ENCODE measurements around the gene NOL4L.

The NOL4L gene

DNA sequence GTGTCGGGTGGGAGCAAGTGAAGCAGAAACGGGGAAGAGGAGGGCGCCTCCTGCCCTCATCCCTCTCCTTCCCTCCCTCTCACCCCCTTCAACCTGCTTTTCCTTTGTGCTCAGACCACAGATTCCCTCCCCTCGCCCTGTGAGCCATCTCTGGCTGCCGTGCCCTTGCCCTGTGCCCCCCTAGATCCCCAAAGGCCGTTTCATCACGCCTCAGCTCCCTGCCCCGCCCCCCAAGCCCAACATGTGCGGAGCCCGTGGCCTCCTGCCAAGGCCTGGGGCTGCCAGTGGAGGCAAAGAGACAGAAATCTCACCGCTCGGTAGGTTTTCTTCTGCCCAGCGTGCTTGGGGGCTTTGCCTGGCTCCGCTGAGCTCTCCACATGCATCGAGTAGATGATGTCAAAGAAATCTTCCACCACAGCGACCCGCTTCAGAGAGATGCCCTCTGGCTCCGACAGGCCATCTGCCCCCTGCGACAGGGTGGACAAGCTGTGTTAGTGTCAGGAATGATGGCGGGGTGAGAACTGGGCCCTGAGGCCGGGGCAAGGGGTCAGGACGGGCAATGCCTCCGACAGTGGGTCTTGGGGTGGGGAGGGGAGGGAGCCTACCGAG, 57.6 kb downstream of the NOL4L start:
- peaks cover 3% of the 10 kb centered on the region for H3K27me3 ChIP-seq (ENCODE audit: control insufficient read depth, insufficient read depth, low read length)
- no peaks in the 10 kb centered on the region for H3K9me3 ChIP-seq (ENCODE audit: control insufficient read depth, insufficient read depth, low read length)
- H3K4me3 ChIP-seq (ENCODE audit: low read depth, low read length) = no peak overlapping the region
- H3K36me3 ChIP-seq (ENCODE audit: control insufficient read depth, insufficient read depth, low read length) = no peaks in the 10 kb centered on the region
- no peak overlapping the region for H3K9ac ChIP-seq (ENCODE audit: low read depth, low read length)
- no peaks in the 10 kb centered on the region for H3K4me1 ChIP-seq (ENCODE audit: control insufficient read depth, insufficient read depth, low read length)

DNA sequence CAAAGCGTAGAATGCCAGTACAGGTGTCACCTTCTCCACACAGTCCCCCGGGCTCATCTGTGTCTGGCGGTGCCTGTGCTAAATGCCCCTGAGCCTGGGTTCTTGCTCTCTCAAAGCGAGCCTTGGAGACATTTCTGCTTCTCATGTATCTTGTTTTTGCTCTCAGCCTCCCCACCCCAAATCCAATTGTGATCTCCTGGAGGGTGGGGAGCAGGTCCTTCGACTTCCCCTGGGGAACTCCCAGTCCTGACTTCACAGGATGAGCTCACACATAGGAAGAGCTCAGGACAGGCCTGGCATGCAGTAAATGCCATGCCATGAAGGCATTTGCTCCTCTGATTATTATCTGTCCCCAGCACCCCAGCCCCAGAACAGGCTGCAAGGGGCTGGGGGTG, 58.1 kb downstream of the NOL4L start:
- Histone ChIP-seq H3K4me1 (ENCODE audit: control insufficient read depth, insufficient read depth, low read length) (peaks cover 1% of the 10 kb centered on the region), H3K4me3 (ENCODE audit: low read depth, low read length) (no peak overlapping the region), H3K9ac (ENCODE audit: low read depth, low read length) (no peak overlapping the region), H3K9me3 (ENCODE audit: control insufficient read depth, insufficient read depth, low read length) (no peaks in the 10 kb centered on the region), H3K36me3 (ENCODE audit: control insufficient read depth, insufficient read depth, low read length) (no peaks in the 10 kb centered on the region), H3K27me3 (ENCODE audit: control insufficient read depth, insufficient read depth, low read length) (peaks cover 3% of the 10 kb centered on the region)

DNA sequence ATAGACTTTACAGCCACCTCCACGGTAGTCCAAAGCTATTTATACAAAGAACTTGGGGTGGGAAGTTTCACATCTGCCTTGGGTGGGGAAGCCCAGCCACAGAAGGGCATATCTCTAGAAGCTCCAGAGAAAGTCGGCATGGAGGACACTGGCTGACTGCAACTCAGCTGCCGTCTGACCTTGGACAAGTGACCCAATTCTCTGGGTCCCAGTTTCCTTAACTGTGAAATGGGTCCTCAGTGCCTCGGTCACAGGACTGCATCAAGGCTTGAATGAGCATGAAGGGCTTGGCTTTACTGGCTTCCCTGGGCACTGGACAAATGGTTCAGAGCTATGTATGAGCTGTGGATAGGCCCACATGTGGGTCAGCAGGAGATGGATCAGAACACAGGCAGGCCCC, 58.6 kb downstream of the NOL4L start:
- H3K9me3 ChIP-seq (ENCODE audit: control insufficient read depth, insufficient read depth, low read length) = no peaks in the 10 kb centered on the region
- H3K9ac ChIP-seq (ENCODE audit: low read depth, low read length) = no peak overlapping the region
- no peak overlapping the region for H3K4me3 ChIP-seq (ENCODE audit: low read depth, low read length)
- peaks cover 3% of the 10 kb centered on the region for H3K4me1 ChIP-seq (ENCODE audit: control insufficient read depth, insufficient read depth, low read length)
- H3K36me3 ChIP-seq (ENCODE audit: control insufficient read depth, insufficient read depth, low read length) = no peaks in the 10 kb centered on the region
- H3K27me3 ChIP-seq (ENCODE audit: control insufficient read depth, insufficient read depth, low read length) = peaks cover 3% of the 10 kb centered on the region

DNA sequence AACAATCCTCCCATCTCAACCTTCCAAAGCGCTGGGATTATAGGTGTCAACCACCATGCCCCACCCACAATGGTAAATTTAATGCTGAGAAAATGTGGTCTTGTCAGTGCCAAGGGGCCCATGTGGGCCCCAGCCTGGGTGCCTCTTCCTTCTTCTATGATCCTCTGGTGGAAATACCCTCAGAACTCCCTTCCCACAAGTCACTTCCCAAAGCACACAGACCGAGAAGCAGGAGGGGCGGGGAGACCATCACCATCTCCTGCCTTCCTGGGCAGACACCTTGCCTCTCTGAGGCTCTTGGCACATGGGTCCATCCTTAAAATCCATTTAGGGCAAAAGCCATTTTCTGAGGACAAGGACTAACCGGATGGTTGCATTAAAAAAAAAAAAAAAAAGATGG, 59.0 kb downstream of the NOL4L start:
- peaks cover 3% of the 10 kb centered on the region for H3K4me1 ChIP-seq (ENCODE audit: control insufficient read depth, insufficient read depth, low read length)
- H3K9ac ChIP-seq (ENCODE audit: low read depth, low read length) = no peak overlapping the region
- H3K27me3 ChIP-seq (ENCODE audit: control insufficient read depth, insufficient read depth, low read length) = peaks cover 3% of the 10 kb centered on the region
- no peak overlapping the region for H3K4me3 ChIP-seq (ENCODE audit: low read depth, low read length)
- H3K36me3 ChIP-seq (ENCODE audit: control insufficient read depth, insufficient read depth, low read length) = no peaks in the 10 kb centered on the region
- H3K9me3 ChIP-seq (ENCODE audit: control insufficient read depth, insufficient read depth, low read length) = no peaks in the 10 kb centered on the region

DNA sequence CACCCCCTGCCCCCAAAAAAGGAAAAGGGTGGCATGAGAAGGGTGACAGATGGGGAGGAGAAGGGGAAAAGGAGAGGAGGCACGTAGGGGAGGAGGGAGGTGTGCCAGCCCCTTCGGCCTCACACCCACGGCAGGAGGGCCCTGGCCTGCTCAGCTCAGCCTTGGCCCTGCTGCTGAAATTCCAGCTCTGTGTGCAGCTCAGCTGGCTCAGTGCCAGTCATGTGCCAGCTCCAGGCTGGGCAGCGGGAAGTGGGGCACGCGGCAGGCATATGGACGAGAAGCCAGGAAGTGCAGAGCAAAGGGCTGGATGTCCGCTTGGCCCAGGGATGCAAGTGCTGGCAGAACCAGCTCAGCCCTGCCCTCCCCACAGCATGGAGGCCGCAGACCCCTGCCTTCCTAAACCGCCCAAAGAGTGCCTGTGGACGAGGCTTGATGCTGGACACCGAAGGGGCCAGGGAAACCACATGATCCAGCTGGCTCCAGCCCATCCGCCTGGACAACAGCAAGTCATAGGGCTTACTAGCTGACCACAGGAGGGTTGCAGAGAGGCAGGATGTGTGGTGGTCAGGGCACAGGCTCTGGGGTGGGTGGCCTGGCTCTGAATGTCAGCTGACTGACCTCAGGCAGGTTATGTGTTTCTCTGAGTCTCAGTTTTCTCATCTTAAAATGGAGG, 60.2 kb downstream of the NOL4L start:
- Histone ChIP-seq H3K36me3 (ENCODE audit: control insufficient read depth, insufficient read depth, low read length) (no peaks in the 10 kb centered on the region), H3K4me1 (ENCODE audit: control insufficient read depth, insufficient read depth, low read length) (peaks cover 3% of the 10 kb centered on the region), H3K9ac (ENCODE audit: low read depth, low read length) (no peak overlapping the region), H3K27me3 (ENCODE audit: control insufficient read depth, insufficient read depth, low read length) (peaks cover 3% of the 10 kb centered on the region), H3K4me3 (ENCODE audit: low read depth, low read length) (no peak overlapping the region), H3K9me3 (ENCODE audit: control insufficient read depth, insufficient read depth, low read length) (no peaks in the 10 kb centered on the region)

DNA sequence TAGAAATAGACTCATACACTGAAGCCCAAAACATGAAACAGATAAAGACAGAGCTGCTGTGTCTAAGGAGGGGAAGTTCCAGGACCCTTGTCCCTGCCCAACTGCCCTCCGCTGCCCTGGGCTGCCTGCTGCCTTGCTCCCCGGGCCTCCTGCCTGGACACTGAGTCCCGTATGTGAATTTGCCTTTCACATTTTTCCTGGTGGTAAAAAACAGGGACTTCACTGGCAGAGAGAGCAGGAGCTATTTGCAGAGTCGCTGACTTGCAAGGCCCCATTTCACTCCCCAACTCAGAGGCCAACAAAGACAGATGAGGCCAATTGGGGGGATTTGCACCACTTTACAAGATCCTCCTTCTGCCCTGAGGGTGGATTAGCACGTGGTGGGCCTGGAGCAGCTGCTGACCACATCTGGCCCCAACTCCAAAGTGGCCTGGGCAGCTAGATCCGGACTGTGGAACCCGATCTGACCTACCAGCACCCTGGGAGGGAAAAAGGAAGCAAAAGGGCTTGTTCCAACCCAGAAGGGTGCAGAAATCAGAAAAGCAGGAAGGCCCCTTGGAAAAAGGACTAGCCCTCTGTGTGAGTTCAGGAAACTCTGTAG, 61.4 kb downstream of the NOL4L start:
- Histone ChIP-seq H3K9ac (ENCODE audit: low read depth, low read length) (no peak overlapping the region), H3K9me3 (ENCODE audit: control insufficient read depth, insufficient read depth, low read length) (no peaks in the 10 kb centered on the region), H3K27me3 (ENCODE audit: control insufficient read depth, insufficient read depth, low read length) (no peaks in the 10 kb centered on the region), H3K4me3 (ENCODE audit: low read depth, low read length) (no peak overlapping the region), H3K4me1 (ENCODE audit: control insufficient read depth, insufficient read depth, low read length) (peaks cover 3% of the 10 kb centered on the region), H3K36me3 (ENCODE audit: control insufficient read depth, insufficient read depth, low read length) (no peaks in the 10 kb centered on the region)

DNA sequence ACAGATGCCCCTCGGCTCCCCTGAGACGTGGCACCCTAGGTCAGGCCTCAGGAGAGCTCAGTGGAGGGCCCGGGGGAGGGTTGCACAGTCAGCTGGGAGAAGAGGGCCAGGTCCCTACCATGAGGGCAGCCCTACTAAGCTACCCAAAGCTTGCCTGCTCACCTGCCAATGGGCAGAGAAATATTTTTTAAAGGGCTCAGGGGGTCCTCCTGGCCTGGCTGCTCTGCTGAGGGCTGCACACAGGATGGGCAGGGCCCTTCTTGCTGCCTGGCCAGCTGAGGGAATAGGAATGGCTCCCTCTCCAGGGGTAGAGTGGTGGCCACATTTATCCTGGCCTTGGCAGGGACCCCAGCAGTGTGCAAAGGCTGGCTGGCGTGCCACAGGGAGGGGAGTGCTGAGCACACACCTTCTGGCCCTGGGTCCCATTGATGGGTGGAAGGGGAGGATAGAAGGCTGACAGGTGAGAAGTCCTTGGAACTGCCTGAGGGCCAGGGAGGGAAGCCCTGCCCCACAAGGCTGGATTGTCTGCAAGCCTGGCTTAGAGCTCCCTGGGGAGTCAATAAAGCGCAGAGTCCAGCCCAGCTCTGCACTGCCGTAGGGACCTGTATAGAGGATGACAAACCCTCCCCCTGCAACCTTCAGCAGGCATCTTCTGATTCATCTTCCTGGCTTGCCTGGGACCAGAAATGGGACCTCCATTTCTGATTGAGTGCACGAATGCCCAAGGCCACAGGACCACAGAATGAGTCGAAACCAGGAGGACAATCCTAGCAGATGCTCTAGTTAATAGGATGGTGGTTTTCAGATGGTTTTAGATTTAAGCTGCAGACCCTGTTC, 62.1 kb downstream of the NOL4L start:
- no peak overlapping the region for H3K4me3 ChIP-seq (ENCODE audit: low read depth, low read length)
- H3K36me3 ChIP-seq (ENCODE audit: control insufficient read depth, insufficient read depth, low read length) = peaks cover 2% of the 10 kb centered on the region
- H3K4me1 ChIP-seq (ENCODE audit: control insufficient read depth, insufficient read depth, low read length) = peaks cover 3% of the 10 kb centered on the region
- no peaks in the 10 kb centered on the region for H3K9me3 ChIP-seq (ENCODE audit: control insufficient read depth, insufficient read depth, low read length)
- H3K27me3 ChIP-seq (ENCODE audit: control insufficient read depth, insufficient read depth, low read length) = no peaks in the 10 kb centered on the region
- no peak overlapping the region for H3K9ac ChIP-seq (ENCODE audit: low read depth, low read length)

DNA sequence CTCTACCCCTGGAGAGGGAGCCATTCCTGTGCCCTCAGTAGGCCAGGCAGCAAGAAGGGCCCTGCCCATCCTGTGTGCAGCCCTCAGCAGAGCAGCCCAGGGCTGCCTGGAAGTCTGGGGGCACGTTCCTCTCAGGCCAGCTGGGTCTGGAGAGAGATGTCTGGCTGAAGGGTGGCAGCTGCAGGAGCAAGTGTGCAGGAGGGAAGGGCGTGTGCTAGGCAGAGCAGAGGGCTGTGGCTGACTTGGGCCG, 62.7 kb downstream of the NOL4L start:
- Histone ChIP-seq H3K9ac (ENCODE audit: low read depth, low read length) (no peak overlapping the region), H3K4me3 (ENCODE audit: low read depth, low read length) (no peak overlapping the region), H3K4me1 (ENCODE audit: control insufficient read depth, insufficient read depth, low read length) (peaks cover 3% of the 10 kb centered on the region), H3K36me3 (ENCODE audit: control insufficient read depth, insufficient read depth, low read length) (peaks cover 2% of the 10 kb centered on the region), H3K9me3 (ENCODE audit: control insufficient read depth, insufficient read depth, low read length) (no peaks in the 10 kb centered on the region), H3K27me3 (ENCODE audit: control insufficient read depth, insufficient read depth, low read length) (no peaks in the 10 kb centered on the region)

DNA sequence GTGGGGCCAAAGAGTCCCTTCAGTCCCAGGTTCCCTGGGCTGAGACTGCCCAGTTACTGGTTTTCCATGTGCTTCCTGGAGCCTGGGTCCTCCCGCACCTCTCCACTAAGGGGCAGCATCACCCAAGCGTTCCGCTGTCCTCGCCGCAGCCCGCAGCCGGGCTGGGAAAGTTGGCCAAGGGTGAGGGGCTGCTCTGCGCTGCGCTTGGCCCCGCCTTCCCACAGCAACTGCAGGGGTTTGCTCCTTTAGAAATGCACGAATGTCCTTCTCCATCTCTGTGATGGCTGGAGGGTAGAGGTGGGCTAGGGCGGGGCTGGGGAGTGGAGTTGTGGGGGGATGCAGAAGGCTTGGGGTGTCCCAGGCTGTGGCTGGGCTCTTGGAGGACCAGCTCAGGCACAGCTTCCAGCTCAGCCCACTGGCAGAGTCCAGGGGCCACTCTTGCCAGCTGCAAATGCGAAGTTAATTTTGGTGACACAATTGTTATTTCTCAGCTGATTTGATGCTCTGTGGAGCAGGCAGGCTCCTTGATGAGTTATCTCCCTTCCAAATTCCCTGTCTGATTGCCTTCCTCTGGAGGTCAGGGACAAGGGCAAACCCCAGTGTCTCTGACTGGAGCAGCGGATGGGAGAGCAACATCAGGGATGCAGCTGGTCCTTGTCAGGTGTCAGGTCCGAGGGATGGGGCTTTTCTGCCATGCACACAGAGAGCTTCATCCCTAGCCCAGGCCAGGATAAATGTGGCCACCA, 63.2 kb downstream of the NOL4L start:
- H3K9me3 ChIP-seq (ENCODE audit: control insufficient read depth, insufficient read depth, low read length) = no peaks in the 10 kb centered on the region
- peaks cover 3% of the 10 kb centered on the region for H3K4me1 ChIP-seq (ENCODE audit: control insufficient read depth, insufficient read depth, low read length)
- peaks cover 2% of the 10 kb centered on the region for H3K36me3 ChIP-seq (ENCODE audit: control insufficient read depth, insufficient read depth, low read length)
- peak overlapping the region; percentile 18 for H3K4me3 ChIP-seq (ENCODE audit: low read depth, low read length)
- H3K9ac ChIP-seq (ENCODE audit: low read depth, low read length) = no peak overlapping the region
- H3K27me3 ChIP-seq (ENCODE audit: control insufficient read depth, insufficient read depth, low read length) = no peaks in the 10 kb centered on the region

DNA sequence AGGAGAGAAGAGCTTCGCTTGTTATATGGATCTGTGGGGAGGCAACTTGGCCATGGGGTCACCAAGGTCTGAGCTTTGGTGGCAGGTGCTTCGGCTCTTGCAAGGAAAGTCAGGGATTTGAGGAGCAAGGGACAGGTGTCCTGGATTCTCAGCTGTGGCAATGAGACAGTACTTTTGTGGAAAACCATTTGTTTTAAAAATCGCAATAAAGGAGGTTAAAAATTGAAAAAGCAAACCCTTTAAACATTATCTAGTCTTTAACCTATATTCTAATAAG, 64.3 kb downstream of the NOL4L start:
- no peaks in the 10 kb centered on the region for H3K9me3 ChIP-seq (ENCODE audit: control insufficient read depth, insufficient read depth, low read length)
- no peaks in the 10 kb centered on the region for H3K27me3 ChIP-seq (ENCODE audit: control insufficient read depth, insufficient read depth, low read length)
- H3K4me1 ChIP-seq (ENCODE audit: control insufficient read depth, insufficient read depth, low read length) = peaks cover 3% of the 10 kb centered on the region
- no peak overlapping the region for H3K9ac ChIP-seq (ENCODE audit: low read depth, low read length)
- peaks cover 2% of the 10 kb centered on the region for H3K36me3 ChIP-seq (ENCODE audit: control insufficient read depth, insufficient read depth, low read length)
- H3K4me3 ChIP-seq (ENCODE audit: low read depth, low read length) = no peak overlapping the region

DNA sequence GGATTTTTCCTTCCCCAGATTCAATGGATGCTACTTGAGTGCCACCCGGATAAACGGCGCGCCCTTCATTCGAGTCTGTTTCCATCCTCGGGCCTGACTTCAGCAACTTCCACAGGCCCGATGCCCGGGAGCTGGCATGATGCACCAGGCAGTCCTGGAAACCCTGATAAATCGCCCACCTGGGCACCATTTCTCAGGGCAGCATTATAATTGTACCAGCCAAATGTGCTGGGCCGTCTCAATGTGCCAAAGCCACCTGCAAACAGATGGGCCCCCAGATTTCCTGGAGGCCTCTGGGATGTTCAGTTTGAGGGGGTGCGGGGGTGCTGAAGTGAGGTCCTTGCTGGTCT, 65.8 kb downstream of the NOL4L start:
- H3K9me3 ChIP-seq (ENCODE audit: control insufficient read depth, insufficient read depth, low read length) = no peaks in the 10 kb centered on the region
- no peak overlapping the region for H3K9ac ChIP-seq (ENCODE audit: low read depth, low read length)
- H3K27me3 ChIP-seq (ENCODE audit: control insufficient read depth, insufficient read depth, low read length) = no peaks in the 10 kb centered on the region
- H3K36me3 ChIP-seq (ENCODE audit: control insufficient read depth, insufficient read depth, low read length) = peaks cover 2% of the 10 kb centered on the region
- H3K4me1 ChIP-seq (ENCODE audit: control insufficient read depth, insufficient read depth, low read length) = peaks cover 3% of the 10 kb centered on the region
- no peak overlapping the region for H3K4me3 ChIP-seq (ENCODE audit: low read depth, low read length)

Measured in iPS-15b (cell line).